OCI-LY3 (cell line): ENCODE results near the gene PRR20E.

ENCODE experiments used
- EZH2phosphoT487 ChIP-seq: fragments of 200-600 bp; shearing (Covaris generic); IDR thresholded peaks from 2 replicates; pipeline ENCODE4 v1.6.1; 2018; ENCODE audit warnings: antibody characterized with exemption, mixed run types, low read depth
- TF ChIP-seq, protein P1 (sequence below): fragments of 200-600, 300-600 bp; sonication (generic); IDR thresholded peaks from 2 replicates; pipeline ENCODE4 v1.5.1; 2014; ENCODE audit warnings: antibody characterized with exemption, low read length, low read depth

DNA sequence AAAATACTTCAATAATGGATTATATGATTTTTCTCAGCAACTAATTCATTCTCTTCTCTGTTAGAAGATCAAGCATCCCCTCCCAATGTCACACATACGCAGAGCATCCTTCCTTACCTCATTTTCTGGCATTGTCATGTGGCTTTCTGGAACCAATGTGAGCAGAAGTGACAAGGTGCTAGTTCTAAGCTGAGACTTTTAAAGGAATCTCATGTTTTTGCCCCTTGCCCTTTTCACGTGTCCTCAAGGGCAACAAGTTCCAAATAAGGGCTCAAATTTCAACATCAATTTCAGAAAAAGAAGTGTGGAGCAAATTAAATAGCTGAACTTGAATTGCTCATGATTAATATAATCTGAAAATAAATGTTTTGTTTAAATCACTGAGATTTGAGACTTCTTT lies 30.9 kb upstream of the PRR20E start:
- TF ChIP-seq, protein P1, sequence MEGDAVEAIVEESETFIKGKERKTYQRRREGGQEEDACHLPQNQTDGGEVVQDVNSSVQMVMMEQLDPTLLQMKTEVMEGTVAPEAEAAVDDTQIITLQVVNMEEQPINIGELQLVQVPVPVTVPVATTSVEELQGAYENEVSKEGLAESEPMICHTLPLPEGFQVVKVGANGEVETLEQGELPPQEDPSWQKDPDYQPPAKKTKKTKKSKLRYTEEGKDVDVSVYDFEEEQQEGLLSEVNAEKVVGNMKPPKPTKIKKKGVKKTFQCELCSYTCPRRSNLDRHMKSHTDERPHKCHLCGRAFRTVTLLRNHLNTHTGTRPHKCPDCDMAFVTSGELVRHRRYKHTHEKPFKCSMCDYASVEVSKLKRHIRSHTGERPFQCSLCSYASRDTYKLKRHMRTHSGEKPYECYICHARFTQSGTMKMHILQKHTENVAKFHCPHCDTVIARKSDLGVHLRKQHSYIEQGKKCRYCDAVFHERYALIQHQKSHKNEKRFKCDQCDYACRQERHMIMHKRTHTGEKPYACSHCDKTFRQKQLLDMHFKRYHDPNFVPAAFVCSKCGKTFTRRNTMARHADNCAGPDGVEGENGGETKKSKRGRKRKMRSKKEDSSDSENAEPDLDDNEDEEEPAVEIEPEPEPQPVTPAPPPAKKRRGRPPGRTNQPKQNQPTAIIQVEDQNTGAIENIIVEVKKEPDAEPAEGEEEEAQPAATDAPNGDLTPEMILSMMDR, result no peak
- no peak for TF ChIP-seq EZH2phosphoT487
